Measurements from ENCODE around the gene SMAGP.

DNA sequence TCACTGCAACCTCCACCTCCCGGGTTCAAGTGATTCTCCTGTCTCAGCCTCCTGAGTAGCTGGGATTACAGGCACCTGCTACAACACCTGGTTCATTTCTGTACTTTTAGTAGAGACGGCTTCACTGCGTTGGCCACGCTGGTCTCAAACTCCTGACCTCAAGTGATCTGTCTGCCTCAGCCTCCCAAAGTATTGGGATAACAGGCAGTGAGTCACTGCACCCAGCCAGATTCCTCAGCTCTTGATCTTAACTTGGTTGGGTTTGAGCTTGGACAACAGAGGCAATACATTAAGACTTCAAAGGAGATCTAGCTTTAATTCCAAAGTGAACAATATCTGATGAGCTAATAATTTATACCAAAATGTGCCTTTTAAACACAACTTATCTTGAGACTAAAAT is 25.9 kb downstream of the SMAGP start:
- TF ChIP-seq CTCF (IDR thresholded peaks at IDR 0.05) (no peak), POLR2A (IDR thresholded peaks at IDR 0.05) (no peak)

Data from right lobe of liver (tissue), 4 donors.